Measurements from ENCODE around the gene EPN2.

DNA sequence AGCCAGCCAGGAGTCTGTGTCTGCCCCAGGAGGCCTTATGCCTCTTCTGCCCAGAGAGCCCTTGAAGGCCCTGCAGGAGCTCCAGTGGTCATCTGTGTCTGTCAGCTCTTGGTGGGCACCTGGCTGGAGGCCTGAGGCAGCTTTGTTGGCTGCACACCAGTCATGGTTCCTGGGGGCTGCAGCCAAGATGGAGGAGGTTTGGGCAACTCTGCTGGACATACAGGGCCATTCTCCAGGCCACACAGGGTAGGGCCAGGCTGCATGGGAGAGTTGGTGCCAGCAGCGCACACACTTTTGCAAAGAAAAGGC, 95.9 kb downstream of the EPN2 start:
- TF ChIP-seq NFRKB (IDR thresholded peaks at IDR 0.05) (no peak), SP1 (IDR thresholded peaks at IDR 0.05) (no peak), HDGF (IDR thresholded peaks at IDR 0.05; ENCODE audit: borderline replicate concordance) (no peak), TARDBP (IDR thresholded peaks at IDR 0.05) (no peak), ELF4 (IDR thresholded peaks at IDR 0.05) (no peak), ARNT (IDR thresholded peaks at IDR 0.05) (no peak), ZNF384 (IDR thresholded peaks at IDR 0.05) (no peak), SUZ12 (IDR thresholded peaks at IDR 0.05) (no peak), FOXA1 (IDR thresholded peaks at IDR 0.05) (no peak), BHLHE40 (IDR thresholded peaks at IDR 0.05; ENCODE audit: borderline replicate concordance) (no peak)
